HepG2 (cell line): Measurements from ENCODE around the gene CHST6. TPM values are rescaled to one million over a fixed set of nuclear protein-coding genes. Genes with fewer than 3 reads are reported as not detected.
A peak's percentile ranks its signal among the peaks of the same experiment; 100 is the strongest.

Experiments used
- EHMT2 ChIP-seq: fragments of 200-600 bp; sonication (generic); IDR thresholded peaks from 2 replicates; pipeline ENCODE4 v1.7.0; 2017; ENCODE audit warnings: antibody characterized with exemption, low read depth, low read length, borderline replicate concordance
- FOSL2 ChIP-seq: sonication (generic); formaldehyde crosslinking; IDR thresholded peaks from 2 replicates; pipeline ENCODE4 v1.4.0; 2020; ENCODE audit warnings: missing genetic modification reagents
- LCORL ChIP-seq, 2 experiments: fragments of 450-650 bp in 1 of 2; sonication (generic) in 1 of 2; formaldehyde crosslinking in 1 of 2; IDR thresholded peaks; 2 replicates each; pipeline versions ENCODE4 v1.5.0 to v1.6.1; 2017 to 2020; ENCODE audit warnings: antibody characterized with exemption in 1 of 2, missing genetic modification reagents in 1 of 2
- MXD4 ChIP-seq: IDR thresholded peaks from 2 replicates; pipeline ENCODE4 v1.6.1; 2016; ENCODE audit warnings: mild to moderate bottlenecking, missing biosample characterization, missing genetic modification reagents
- ZNF292 ChIP-seq: sonication (generic); formaldehyde crosslinking; IDR thresholded peaks from 2 replicates; pipeline ENCODE4 v1.8.1; 2022; ENCODE audit warnings: mild to moderate bottlenecking, low read depth, missing genetic modification reagents, borderline replicate concordance
- ZNF564 ChIP-seq: sonication (generic); formaldehyde crosslinking; IDR thresholded peaks from 2 replicates; pipeline ENCODE4 v1.8.1; 2023; ENCODE audit warnings: mild to moderate bottlenecking, missing genetic modification reagents
- ZNF737 ChIP-seq: sonication (generic); formaldehyde crosslinking; IDR thresholded peaks from 2 replicates; pipeline ENCODE4 v1.5.0; 2020; ENCODE audit warnings: missing genetic modification reagents, mild to moderate bottlenecking, borderline replicate concordance
- ZNF878 ChIP-seq: sonication (generic); formaldehyde crosslinking; IDR thresholded peaks from 2 replicates; pipeline ENCODE4 v1.8.1; 2023; ENCODE audit warnings: mild to moderate bottlenecking, missing genetic modification reagents, moderate library complexity
- polyA plus RNA-seq, 8 experiments: library from polyadenylated mRNA; depleted of rRNA in 3 of 8; stranded (reverse) in 7 of 8; unstranded in 1 of 8; fragments of >200 nt; fragmentation: Illumina TruSeq in 4 of 8; extraction: Trizol in 4 of 8; gene quantifications; 2 replicates each; pipeline versions ENCODE4 v1.2.1 to v1.2.3, GENCODE V29; 2011 to 2016; ENCODE audit warnings: low read depth in 4 of 8, missing spikeins in 1 of 8, mixed read lengths in 1 of 8; ENCODE audit not compliant: insufficient read depth in 1 of 8
- total RNA-seq, 5 experiments: library from RNA; depleted of rRNA; stranded (reverse); fragments of >200 nt; fragmentation: Illumina TruSeq; extraction: Trizol; gene quantifications; 2 replicates each; pipeline ENCODE4 v1.2.3, GENCODE V29; 2016; ENCODE audit warnings: low read depth in 1 of 5
- TF ChIP-seq, protein P1 (sequence below): sonication (generic); formaldehyde crosslinking; IDR thresholded peaks from 2 replicates; pipeline ENCODE4 v1.4.0; 2020; ENCODE audit warnings: missing genetic modification reagents, mild to moderate bottlenecking, borderline replicate concordance
- TF ChIP-seq, protein P2 (sequence below): sonication (generic); formaldehyde crosslinking; IDR thresholded peaks from 2 replicates; pipeline ENCODE4; 2020; ENCODE audit warnings: missing genetic modification reagents, mild to moderate bottlenecking, borderline replicate concordance
- TF ChIP-seq, protein P3 (sequence below): sonication (generic); formaldehyde crosslinking; IDR thresholded peaks from 2 replicates; pipeline ENCODE4 v1.5.0; 2020; ENCODE audit warnings: mild to moderate bottlenecking, missing genetic modification reagents, borderline replicate concordance
- TF ChIP-seq, protein P4 (sequence below): sonication (generic); formaldehyde crosslinking; IDR thresholded peaks from 2 replicates; pipeline ENCODE4 v1.5.1; 2020; ENCODE audit warnings: missing genetic modification reagents, mild to moderate bottlenecking, borderline replicate concordance

The CHST6 gene
- total and polyA plus RNA-seq, 2 of the 13 experiments (the other 11 are each of a cell fraction or from before 2014, with no cell fraction given), result 0.18 to 0.91 TPM

DNA sequence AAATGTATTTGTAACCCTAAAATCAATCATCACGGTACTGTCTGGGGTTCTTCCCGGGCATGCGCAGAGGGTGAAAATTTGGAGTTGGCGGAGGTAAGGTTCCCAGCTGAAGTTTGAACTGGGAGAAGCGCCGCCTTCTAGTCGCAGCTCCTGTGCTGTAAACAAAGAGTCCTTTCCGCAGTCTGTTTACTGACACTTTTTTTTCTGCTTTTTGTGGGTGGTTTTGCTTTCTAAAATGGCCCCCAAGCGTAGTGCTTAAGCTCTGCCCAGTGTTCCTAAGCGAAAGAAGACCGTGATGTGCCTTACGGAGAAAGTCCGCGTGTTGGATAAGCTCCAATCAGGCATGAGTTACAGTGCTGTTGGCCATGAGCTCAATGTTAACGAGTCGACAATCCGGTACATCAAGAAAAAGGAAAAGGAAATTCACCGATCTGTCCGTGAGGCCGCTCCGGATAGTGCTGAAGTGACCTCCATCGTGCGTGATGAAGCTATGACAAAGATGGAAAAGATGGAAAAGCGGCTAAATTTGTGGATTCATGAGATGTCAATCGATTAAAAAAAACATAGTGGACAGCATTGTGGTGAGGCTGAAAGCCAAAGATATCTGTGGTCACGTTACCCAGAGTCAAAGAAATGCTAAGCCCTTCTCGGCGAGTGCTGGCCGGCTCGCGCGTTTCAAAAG, 61.4 kb downstream of the CHST6 start (continued):
- TF ChIP-seq ZNF878 (CRISPR knock-in tag) (no peak), ZNF292 (CRISPR knock-in tag) (0 out of 2 replicates have a peak, but pooled peaks have one; percentile 2), MXD4 (CRISPR knock-in tag) (no peak; the same call in 1 of the 2 replicates), LCORL (IDR thresholded peaks at IDR 0.05) (no peak), LCORL (CRISPR knock-in tag; IDR thresholded peaks at IDR 0.05) (peak; percentile 16; the same call in 1 of the 2 replicates), EHMT2 (no peak), ZNF564 (CRISPR knock-in tag) (peak; percentile 58; the same call in 1 of the 2 replicates), FOSL2 (CRISPR knock-in tag) (peak; percentile 5; the same call in 1 of the 2 replicates), ZNF737 (CRISPR knock-in tag) (peak; percentile 88; the same call in 1 of the 2 replicates)
- TF ChIP-seq, protein P1, sequence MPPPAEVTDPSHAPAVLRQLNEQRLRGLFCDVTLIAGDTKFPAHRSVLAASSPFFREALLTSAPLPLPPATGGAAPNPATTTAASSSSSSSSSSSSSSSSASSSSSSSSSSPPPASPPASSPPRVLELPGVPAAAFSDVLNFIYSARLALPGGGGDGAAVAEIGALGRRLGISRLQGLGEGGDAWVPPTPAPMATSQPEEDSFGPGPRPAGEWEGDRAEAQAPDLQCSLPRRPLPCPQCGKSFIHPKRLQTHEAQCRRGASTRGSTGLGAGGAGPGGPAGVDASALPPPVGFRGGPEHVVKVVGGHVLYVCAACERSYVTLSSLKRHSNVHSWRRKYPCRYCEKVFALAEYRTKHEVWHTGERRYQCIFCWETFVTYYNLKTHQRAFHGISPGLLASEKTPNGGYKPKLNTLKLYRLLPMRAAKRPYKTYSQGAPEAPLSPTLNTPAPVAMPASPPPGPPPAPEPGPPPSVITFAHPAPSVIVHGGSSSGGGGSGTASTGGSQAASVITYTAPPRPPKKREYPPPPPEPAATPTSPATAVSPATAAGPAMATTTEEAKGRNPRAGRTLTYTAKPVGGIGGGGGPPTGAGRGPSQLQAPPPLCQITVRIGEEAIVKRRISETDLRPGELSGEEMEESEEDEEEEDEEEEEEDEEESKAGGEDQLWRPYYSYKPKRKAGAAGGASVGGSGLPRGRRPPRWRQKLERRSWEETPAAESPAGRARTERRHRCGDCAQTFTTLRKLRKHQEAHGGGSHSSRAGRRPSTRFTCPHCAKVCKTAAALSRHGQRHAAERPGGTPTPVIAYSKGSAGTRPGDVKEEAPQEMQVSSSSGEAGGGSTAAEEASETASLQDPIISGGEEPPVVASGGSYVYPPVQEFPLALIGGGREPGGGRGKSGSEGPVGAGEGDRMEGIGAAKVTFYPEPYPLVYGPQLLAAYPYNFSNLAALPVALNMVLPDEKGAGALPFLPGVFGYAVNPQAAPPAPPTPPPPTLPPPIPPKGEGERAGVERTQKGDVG (CRISPR knock-in tag), result no peak
- TF ChIP-seq, protein P2, sequence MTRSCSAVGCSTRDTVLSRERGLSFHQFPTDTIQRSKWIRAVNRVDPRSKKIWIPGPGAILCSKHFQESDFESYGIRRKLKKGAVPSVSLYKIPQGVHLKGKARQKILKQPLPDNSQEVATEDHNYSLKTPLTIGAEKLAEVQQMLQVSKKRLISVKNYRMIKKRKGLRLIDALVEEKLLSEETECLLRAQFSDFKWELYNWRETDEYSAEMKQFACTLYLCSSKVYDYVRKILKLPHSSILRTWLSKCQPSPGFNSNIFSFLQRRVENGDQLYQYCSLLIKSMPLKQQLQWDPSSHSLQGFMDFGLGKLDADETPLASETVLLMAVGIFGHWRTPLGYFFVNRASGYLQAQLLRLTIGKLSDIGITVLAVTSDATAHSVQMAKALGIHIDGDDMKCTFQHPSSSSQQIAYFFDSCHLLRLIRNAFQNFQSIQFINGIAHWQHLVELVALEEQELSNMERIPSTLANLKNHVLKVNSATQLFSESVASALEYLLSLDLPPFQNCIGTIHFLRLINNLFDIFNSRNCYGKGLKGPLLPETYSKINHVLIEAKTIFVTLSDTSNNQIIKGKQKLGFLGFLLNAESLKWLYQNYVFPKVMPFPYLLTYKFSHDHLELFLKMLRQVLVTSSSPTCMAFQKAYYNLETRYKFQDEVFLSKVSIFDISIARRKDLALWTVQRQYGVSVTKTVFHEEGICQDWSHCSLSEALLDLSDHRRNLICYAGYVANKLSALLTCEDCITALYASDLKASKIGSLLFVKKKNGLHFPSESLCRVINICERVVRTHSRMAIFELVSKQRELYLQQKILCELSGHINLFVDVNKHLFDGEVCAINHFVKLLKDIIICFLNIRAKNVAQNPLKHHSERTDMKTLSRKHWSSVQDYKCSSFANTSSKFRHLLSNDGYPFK, result no peak
- TF ChIP-seq, protein P3, sequence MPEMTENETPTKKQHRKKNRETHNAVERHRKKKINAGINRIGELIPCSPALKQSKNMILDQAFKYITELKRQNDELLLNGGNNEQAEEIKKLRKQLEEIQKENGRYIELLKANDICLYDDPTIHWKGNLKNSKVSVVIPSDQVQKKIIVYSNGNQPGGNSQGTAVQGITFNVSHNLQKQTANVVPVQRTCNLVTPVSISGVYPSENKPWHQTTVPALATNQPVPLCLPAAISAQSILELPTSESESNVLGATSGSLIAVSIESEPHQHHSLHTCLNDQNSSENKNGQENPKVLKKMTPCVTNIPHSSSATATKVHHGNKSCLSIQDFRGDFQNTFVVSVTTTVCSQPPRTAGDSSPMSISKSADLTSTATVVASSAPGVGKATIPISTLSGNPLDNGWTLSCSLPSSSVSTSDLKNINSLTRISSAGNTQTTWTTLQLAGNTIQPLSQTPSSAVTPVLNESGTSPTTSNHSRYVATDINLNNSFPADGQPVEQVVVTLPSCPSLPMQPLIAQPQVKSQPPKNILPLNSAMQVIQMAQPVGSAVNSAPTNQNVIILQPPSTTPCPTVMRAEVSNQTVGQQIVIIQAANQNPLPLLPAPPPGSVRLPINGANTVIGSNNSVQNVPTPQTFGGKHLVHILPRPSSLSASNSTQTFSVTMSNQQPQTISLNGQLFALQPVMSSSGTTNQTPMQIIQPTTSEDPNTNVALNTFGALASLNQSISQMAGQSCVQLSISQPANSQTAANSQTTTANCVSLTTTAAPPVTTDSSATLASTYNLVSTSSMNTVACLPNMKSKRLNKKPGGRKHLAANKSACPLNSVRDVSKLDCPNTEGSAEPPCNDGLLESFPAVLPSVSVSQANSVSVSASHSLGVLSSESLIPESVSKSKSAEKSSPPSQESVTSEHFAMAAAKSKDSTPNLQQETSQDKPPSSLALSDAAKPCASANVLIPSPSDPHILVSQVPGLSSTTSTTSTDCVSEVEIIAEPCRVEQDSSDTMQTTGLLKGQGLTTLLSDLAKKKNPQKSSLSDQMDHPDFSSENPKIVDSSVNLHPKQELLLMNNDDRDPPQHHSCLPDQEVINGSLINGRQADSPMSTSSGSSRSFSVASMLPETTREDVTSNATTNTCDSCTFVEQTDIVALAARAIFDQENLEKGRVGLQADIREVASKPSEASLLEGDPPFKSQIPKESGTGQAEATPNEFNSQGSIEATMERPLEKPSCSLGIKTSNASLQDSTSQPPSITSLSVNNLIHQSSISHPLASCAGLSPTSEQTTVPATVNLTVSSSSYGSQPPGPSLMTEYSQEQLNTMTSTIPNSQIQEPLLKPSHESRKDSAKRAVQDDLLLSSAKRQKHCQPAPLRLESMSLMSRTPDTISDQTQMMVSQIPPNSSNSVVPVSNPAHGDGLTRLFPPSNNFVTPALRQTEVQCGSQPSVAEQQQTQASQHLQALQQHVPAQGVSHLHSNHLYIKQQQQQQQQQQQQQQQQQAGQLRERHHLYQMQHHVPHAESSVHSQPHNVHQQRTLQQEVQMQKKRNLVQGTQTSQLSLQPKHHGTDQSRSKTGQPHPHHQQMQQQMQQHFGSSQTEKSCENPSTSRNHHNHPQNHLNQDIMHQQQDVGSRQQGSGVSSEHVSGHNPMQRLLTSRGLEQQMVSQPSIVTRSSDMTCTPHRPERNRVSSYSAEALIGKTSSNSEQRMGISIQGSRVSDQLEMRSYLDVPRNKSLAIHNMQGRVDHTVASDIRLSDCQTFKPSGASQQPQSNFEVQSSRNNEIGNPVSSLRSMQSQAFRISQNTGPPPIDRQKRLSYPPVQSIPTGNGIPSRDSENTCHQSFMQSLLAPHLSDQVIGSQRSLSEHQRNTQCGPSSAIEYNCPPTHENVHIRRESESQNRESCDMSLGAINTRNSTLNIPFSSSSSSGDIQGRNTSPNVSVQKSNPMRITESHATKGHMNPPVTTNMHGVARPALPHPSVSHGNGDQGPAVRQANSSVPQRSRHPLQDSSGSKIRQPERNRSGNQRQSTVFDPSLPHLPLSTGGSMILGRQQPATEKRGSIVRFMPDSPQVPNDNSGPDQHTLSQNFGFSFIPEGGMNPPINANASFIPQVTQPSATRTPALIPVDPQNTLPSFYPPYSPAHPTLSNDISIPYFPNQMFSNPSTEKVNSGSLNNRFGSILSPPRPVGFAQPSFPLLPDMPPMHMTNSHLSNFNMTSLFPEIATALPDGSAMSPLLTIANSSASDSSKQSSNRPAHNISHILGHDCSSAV (CRISPR knock-in tag), result no peak
- TF ChIP-seq, protein P4, sequence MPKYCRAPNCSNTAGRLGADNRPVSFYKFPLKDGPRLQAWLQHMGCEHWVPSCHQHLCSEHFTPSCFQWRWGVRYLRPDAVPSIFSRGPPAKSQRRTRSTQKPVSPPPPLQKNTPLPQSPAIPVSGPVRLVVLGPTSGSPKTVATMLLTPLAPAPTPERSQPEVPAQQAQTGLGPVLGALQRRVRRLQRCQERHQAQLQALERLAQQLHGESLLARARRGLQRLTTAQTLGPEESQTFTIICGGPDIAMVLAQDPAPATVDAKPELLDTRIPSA (CRISPR knock-in tag), result no peak
